ENCODE data around the gene MEGF10. TPM values are rescaled to one million over a fixed set of nuclear protein-coding genes. Genes with fewer than 3 reads are reported as not detected.

Gene MEGF10
- total RNA-seq, 3 donors from 2014 or later (not counting 1 experiment from before 2014, with no cell fraction given): 1.4 TPM; not detected in 2

DNA sequence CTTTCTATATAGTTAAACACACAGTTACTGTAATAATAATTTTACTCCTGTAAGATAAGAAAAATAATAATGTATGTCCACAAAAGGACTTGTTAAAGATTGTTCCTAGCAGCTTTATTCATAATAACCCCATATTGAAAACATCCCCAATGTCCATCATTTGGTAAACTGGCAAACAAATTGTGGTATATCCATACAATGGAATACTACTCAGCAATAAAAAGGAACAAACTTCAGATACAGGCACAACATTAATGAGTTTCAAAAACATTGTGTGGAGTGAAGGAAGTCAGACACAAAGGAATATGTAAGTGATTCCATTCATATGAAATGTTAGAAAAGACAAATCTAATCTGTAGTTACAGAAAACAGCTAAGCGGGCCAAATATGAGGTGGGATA, 1.9 kb upstream of the MEGF10 start:
- Mint-ChIP-seq H3K4me3 (no peak overlapping the region), H3K27me3 (ENCODE audit: low read depth in 2 of 2) (peaks cover 45 to 89% of the 10 kb centered on the region in 2 donors), H3K36me3 (peaks cover 10% of the 10 kb centered on the region), H3K4me1 (peaks cover 0 to 5% of the 10 kb centered on the region in 2 donors), H3K9me3 (peaks cover 0 to 2% of the 10 kb centered on the region in 2 donors), H3K27ac (no peak overlapping the region)
- DNase-seq (no peak), ATAC-seq (no peak)
- H3K4me1 ChIP-seq (ENCODE audit: control insufficient read depth, insufficient read depth, low read length): peaks cover 6% of the 10 kb centered on the region
- no peaks in the 10 kb centered on the region for H3K36me3 ChIP-seq (ENCODE audit: control insufficient read depth, insufficient read depth, low read length)
- H3K27me3 ChIP-seq (ENCODE audit: control insufficient read depth, insufficient read depth, low read length): peaks cover 31% of the 10 kb centered on the region
- 92% methylated on average over 1 of the region's 1 CpG for WGBS (ENCODE audit: insufficient coverage)
- no peaks in the 10 kb centered on the region for H3K9me3 ChIP-seq (ENCODE audit: control insufficient read depth, insufficient read depth, low read length)
- H3K4me3 ChIP-seq (ENCODE audit: low read length): no peak overlapping the region
- TF ChIP-seq, protein P1, sequence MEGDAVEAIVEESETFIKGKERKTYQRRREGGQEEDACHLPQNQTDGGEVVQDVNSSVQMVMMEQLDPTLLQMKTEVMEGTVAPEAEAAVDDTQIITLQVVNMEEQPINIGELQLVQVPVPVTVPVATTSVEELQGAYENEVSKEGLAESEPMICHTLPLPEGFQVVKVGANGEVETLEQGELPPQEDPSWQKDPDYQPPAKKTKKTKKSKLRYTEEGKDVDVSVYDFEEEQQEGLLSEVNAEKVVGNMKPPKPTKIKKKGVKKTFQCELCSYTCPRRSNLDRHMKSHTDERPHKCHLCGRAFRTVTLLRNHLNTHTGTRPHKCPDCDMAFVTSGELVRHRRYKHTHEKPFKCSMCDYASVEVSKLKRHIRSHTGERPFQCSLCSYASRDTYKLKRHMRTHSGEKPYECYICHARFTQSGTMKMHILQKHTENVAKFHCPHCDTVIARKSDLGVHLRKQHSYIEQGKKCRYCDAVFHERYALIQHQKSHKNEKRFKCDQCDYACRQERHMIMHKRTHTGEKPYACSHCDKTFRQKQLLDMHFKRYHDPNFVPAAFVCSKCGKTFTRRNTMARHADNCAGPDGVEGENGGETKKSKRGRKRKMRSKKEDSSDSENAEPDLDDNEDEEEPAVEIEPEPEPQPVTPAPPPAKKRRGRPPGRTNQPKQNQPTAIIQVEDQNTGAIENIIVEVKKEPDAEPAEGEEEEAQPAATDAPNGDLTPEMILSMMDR (IDR thresholded peaks at IDR 0.05): no peak
- intact Hi-C loops (cut with micrococcal nuclease): no loop called here
- H3K27ac ChIP-seq (ENCODE audit: low read length): no peak overlapping the region

DNA sequence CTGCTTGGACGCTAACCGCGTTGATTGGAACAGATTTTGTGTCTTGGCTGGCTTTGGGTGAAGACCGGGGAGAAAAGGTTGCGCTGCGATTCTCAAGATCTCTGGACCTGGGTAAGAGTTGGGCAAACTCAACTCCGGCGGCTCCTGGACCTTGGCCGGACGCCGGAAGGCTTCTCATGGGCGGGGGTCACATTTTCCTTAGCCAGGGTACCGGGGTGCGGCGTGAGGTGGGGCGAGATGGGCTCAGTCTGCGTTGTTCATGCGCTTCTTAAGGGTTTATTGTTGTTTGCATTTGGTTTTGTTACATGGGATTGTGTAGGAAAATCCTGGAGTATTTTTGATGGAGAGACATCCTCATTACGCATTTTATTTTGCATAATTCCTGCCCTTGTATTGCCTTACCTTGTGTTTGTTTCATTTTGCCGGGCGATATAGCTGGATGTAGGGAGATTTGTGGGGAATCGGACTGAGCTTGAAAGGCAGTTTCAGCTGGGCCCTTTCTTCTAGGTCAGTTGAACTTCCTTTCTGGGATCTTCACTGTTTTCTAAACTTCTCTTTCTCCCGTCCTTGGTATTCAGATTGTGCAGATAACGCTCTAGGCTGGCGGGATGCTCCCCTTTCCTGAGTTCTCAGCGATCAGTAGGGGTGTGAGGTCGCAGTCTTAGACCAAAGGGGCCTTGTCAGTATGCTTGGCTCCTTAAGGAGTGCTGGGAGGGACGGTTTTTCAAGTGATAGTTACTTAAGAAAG, 524 bp downstream of the MEGF10 start:
- DNase-seq: no peak
- H3K27ac ChIP-seq (ENCODE audit: low read length): no peak overlapping the region
- intact Hi-C loops (cut with micrococcal nuclease): no loop called here
- H3K4me3 ChIP-seq (ENCODE audit: low read length): no peak overlapping the region
- H3K27me3 ChIP-seq (ENCODE audit: control insufficient read depth, insufficient read depth, low read length): peaks cover 32% of the 10 kb centered on the region
- no peaks in the 10 kb centered on the region for H3K9me3 ChIP-seq (ENCODE audit: control insufficient read depth, insufficient read depth, low read length)
- Mint-ChIP-seq H3K27me3 (ENCODE audit: low read depth in 2 of 2) (peaks cover 44 to 90% of the 10 kb centered on the region in 2 donors), H3K4me3 (no peak overlapping the region), H3K27ac (no peak overlapping the region), H3K4me1 (peaks cover 0 to 5% of the 10 kb centered on the region in 2 donors), H3K36me3 (peaks cover 10% of the 10 kb centered on the region), H3K9me3 (peaks cover 0 to 2% of the 10 kb centered on the region in 2 donors)
- TF ChIP-seq, protein P1 (IDR thresholded peaks at IDR 0.05): no peak
- no peak for ATAC-seq
- no peaks in the 10 kb centered on the region for H3K36me3 ChIP-seq (ENCODE audit: control insufficient read depth, insufficient read depth, low read length)
- WGBS (ENCODE audit: insufficient coverage): 38% methylated on average over 28 of the region's 28 CpGs
- peaks cover 6% of the 10 kb centered on the region for H3K4me1 ChIP-seq (ENCODE audit: control insufficient read depth, insufficient read depth, low read length)

DNA sequence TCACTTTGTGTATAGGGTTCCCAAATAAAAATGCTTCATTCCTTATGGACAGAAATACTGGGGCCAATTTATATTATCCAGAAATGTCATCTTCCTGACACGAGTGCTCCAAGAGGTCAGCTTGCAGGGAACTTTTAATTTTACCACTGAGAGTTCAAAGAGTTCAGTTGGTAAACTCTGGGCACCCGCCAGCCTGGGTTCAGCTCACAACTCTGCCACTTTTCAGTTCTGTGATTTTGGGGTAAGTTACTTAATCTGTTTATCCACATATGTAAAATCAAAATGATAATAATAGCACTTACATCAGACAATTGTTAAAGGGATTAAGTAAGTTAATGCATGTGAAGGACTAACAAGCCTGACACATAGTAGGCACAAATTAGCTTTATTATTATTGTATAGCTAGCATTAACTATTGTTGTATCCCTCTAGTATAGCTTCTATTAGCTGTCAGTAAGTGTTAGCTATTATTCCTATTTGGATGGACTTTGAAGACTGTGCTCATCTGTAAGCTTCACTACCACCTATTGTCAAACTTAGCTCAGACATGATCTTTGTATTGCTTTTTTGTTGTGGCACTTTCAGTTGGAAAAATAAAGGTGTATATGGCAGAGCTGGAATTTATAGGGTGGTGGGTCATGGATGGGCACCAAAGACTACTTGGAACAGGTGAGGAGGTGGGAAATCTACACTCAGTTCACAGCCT, 1.6 kb downstream of the MEGF10 start:
- no peak overlapping the region for H3K4me3 Mint-ChIP-seq
- H3K9me3 ChIP-seq (ENCODE audit: control insufficient read depth, insufficient read depth, low read length): no peaks in the 10 kb centered on the region
- DNase-seq (no peak), ATAC-seq (no peak)
- peaks cover 39 to 81% of the 10 kb centered on the region in 2 donors for H3K27me3 Mint-ChIP-seq (ENCODE audit: low read depth in 2 of 2)
- H3K27me3 ChIP-seq (ENCODE audit: control insufficient read depth, insufficient read depth, low read length): peaks cover 34% of the 10 kb centered on the region
- H3K27ac ChIP-seq (ENCODE audit: low read length): no peak overlapping the region
- WGBS (ENCODE audit: insufficient coverage): 81% methylated on average over 1 of the region's 2 CpGs
- intact Hi-C loops (cut with micrococcal nuclease): no loop called here
- no peaks in the 10 kb centered on the region for H3K36me3 ChIP-seq (ENCODE audit: control insufficient read depth, insufficient read depth, low read length)
- H3K27ac Mint-ChIP-seq: no peak overlapping the region
- TF ChIP-seq, protein P1 (IDR thresholded peaks at IDR 0.05): no peak
- H3K36me3 Mint-ChIP-seq: peaks cover 10% of the 10 kb centered on the region
- peaks cover 0 to 5% of the 10 kb centered on the region in 2 donors for H3K4me1 Mint-ChIP-seq
- H3K4me3 ChIP-seq (ENCODE audit: low read length): no peak overlapping the region
- peaks cover 6% of the 10 kb centered on the region for H3K4me1 ChIP-seq (ENCODE audit: control insufficient read depth, insufficient read depth, low read length)
- H3K9me3 Mint-ChIP-seq: peaks cover 0 to 2% of the 10 kb centered on the region in 2 donors
